HG03139 (cell line): ENCODE data around the gene C14orf93.
"Not testable (repeated sequence)": the region's sequence is repeated elsewhere in the genome, so short reads cannot be mapped to it uniquely, and the experiment has no call there.

Source experiments
- ATAC-seq: cut with Tn5 transposase; IDR thresholded peaks from one replicate; pipeline ENCODE4 v1.9.1; 2021; ENCODE audit not compliant: unreplicated experiment

Gene C14orf93

GRCh38 chr14:23023022-23023794, 13.3 kb upstream of the C14orf93 start:
- no peak for ATAC-seq

- no peak for ATAC-seq
Observed at GRCh38 chr14:23021889-23022442, 12.0 kb upstream of the C14orf93 start.

GRCh38 chr14:23021434-23021833, 11.5 kb upstream of the C14orf93 start:
- no peak for ATAC-seq

GRCh38 chr14:23020143-23021128, 10.5 kb upstream of the C14orf93 start:
- no peak for ATAC-seq

GRCh38 chr14:23018107-23018506, 8.2 kb upstream of the C14orf93 start:
- no peak for ATAC-seq

GRCh38 chr14:23017091-23017490, 7.1 kb upstream of the C14orf93 start:
- no peak for ATAC-seq

- ATAC-seq, result no peak
Observed at GRCh38 chr14:23015618-23016017, 5.7 kb upstream of the C14orf93 start.

GRCh38 chr14:23013749-23014054, 3.8 kb upstream of the C14orf93 start:
- ATAC-seq, result not testable (repeated sequence)

- no peak for ATAC-seq
Observed at GRCh38 chr14:23013054-23013748, 3.3 kb upstream of the C14orf93 start.

GRCh38 chr14:23009483-23009938, 432 bp downstream of the C14orf93 start:
- no peak for ATAC-seq

- no peak for ATAC-seq
Observed at GRCh38 chr14:23008831-23009230, 1.1 kb downstream of the C14orf93 start.

GRCh38 chr14:23006544-23007419, 3.2 kb downstream of the C14orf93 start:
- peak; percentile 91 for ATAC-seq

- ATAC-seq, result no peak
Observed at GRCh38 chr14:23006188-23006534, 3.8 kb downstream of the C14orf93 start.

GRCh38 chr14:23005451-23006187, 4.3 kb downstream of the C14orf93 start:
- ATAC-seq, result no peak

- ATAC-seq, result not testable (repeated sequence)
Observed at GRCh38 chr14:23004274-23004673, 5.7 kb downstream of the C14orf93 start.

- ATAC-seq, result no peak
Observed at GRCh38 chr14:23002592-23002991, 7.4 kb downstream of the C14orf93 start.

- no peak for ATAC-seq
Observed at GRCh38 chr14:23000860-23001259, 9.1 kb downstream of the C14orf93 start.

- ATAC-seq, result no peak
Observed at GRCh38 chr14:22998329-22999012, 11.5 kb downstream of the C14orf93 start.
